HepG2 (cell line): ENCODE measurements around the gene GPS2. TPM values are rescaled to one million over a fixed set of nuclear protein-coding genes. Genes with fewer than 3 reads are reported as not detected.

Experiments used
- ATF3 ChIP-seq: sonication (generic); formaldehyde crosslinking; IDR thresholded peaks from 2 replicates; pipeline ENCODE4 v1.4.0; 2020; ENCODE audit warnings: missing genetic modification reagents
- CHD2 ChIP-seq: IDR thresholded peaks from 2 replicates; pipeline ENCODE4 v1.6.1; 2011; ENCODE audit warnings: low read depth, low read length, improper control_type of control experiment
- KLF16 ChIP-seq, 2 experiments: sonication (generic) in 1 of 2; formaldehyde crosslinking in 1 of 2; IDR thresholded peaks; 2 replicates each; pipeline versions ENCODE4 v1.6.1 to v1.8.0; 2016 to 2023; ENCODE audit warnings: missing genetic modification reagents in 2 of 2, missing compliant biosample characterization in 1 of 2
- KMT2A ChIP-seq: sonication (generic); formaldehyde crosslinking; IDR thresholded peaks from 2 replicates; pipeline ENCODE4 v1.4.0; 2020; ENCODE audit warnings: missing genetic modification reagents
- NFE2L2 ChIP-seq: fragments of 150-350 bp; IDR thresholded peaks from 2 replicates; pipeline ENCODE4 v1.6.1; 2014; ENCODE audit warnings: low read length
- NFRKB ChIP-seq: fragments of 450-650 bp; IDR thresholded peaks from 2 replicates; pipeline ENCODE4 v1.6.1; 2017
- SNAPC2 ChIP-seq: sonication (generic); formaldehyde crosslinking; IDR thresholded peaks from 2 replicates; pipeline ENCODE4 v1.8.1; 2022; ENCODE audit warnings: mild to moderate bottlenecking, missing genetic modification reagents
- TEAD2 ChIP-seq: sonication (generic); formaldehyde crosslinking; IDR thresholded peaks from 2 replicates; pipeline ENCODE4 v1.9.0; 2021; ENCODE audit warnings: missing genetic modification reagents
- ZNF136 ChIP-seq: sonication (generic); formaldehyde crosslinking; IDR thresholded peaks from 2 replicates; pipeline ENCODE4 v1.8.1; 2022; ENCODE audit warnings: low read depth, mild to moderate bottlenecking, moderate library complexity, missing genetic modification reagents
- ZNF17 ChIP-seq: sonication (generic); formaldehyde crosslinking; IDR thresholded peaks from 2 replicates; pipeline ENCODE4 v1.5.0; 2020; ENCODE audit warnings: mild to moderate bottlenecking, missing genetic modification reagents
- ZNF276 ChIP-seq: sonication (generic); formaldehyde crosslinking; IDR thresholded peaks from 2 replicates; pipeline ENCODE4 v1.4.0; 2020; ENCODE audit warnings: mild to moderate bottlenecking, low read depth, missing genetic modification reagents
- ZNF430 ChIP-seq: sonication (generic); formaldehyde crosslinking; IDR thresholded peaks from 2 replicates; pipeline ENCODE4 v1.9.0; 2021; ENCODE audit warnings: mild to moderate bottlenecking, missing genetic modification reagents
- ZNF549 ChIP-seq: sonication (generic); formaldehyde crosslinking; IDR thresholded peaks from 2 replicates; pipeline ENCODE4 v1.5.0; 2020; ENCODE audit warnings: missing genetic modification reagents
- ZNF570 ChIP-seq: sonication (generic); formaldehyde crosslinking; IDR thresholded peaks from 2 replicates; pipeline ENCODE4 v1.4.0; 2020; ENCODE audit warnings: mild to moderate bottlenecking, missing genetic modification reagents, borderline replicate concordance
- ZNF614 ChIP-seq: IDR thresholded peaks from 2 replicates; pipeline ENCODE4 v1.6.1; 2018; ENCODE audit warnings: missing biosample characterization, missing genetic modification reagents, inconsistent platforms, borderline replicate concordance
- ZNF761 ChIP-seq: sonication (generic); formaldehyde crosslinking; conservative IDR thresholded peaks from 2 replicates; pipeline ENCODE4 v1.4.0; 2020; ENCODE audit warnings: mild to moderate bottlenecking, missing genetic modification reagents
- polyA plus RNA-seq, 8 experiments: library from polyadenylated mRNA; depleted of rRNA in 3 of 8; stranded (reverse) in 7 of 8; unstranded in 1 of 8; fragments of >200 nt; fragmentation: Illumina TruSeq in 4 of 8; extraction: Trizol in 4 of 8; gene quantifications; 2 replicates each; pipeline versions ENCODE4 v1.2.1 to v1.2.3, GENCODE V29; 2011 to 2016; ENCODE audit warnings: low read depth in 4 of 8, missing spikeins in 1 of 8, mixed read lengths in 1 of 8; ENCODE audit not compliant: insufficient read depth in 1 of 8
- total RNA-seq, 5 experiments: library from RNA; depleted of rRNA; stranded (reverse); fragments of >200 nt; fragmentation: Illumina TruSeq; extraction: Trizol; gene quantifications; 2 replicates each; pipeline ENCODE4 v1.2.3, GENCODE V29; 2016; ENCODE audit warnings: low read depth in 1 of 5
- TF ChIP-seq, protein P1 (sequence below): sonication (generic); formaldehyde crosslinking; IDR thresholded peaks from 2 replicates; pipeline ENCODE4 v1.5.0; 2020; ENCODE audit warnings: missing genetic modification reagents, mild to moderate bottlenecking, borderline replicate concordance
- TF ChIP-seq, protein P2 (sequence below): sonication (generic); formaldehyde crosslinking; IDR thresholded peaks from 2 replicates; pipeline ENCODE4 v1.9.0; 2021; ENCODE audit warnings: missing genetic modification reagents, mild to moderate bottlenecking, borderline replicate concordance
- TF ChIP-seq, protein P3 (sequence below): sonication (generic); formaldehyde crosslinking; IDR thresholded peaks from 2 replicates; pipeline ENCODE4 v1.5.1; 2020; ENCODE audit warnings: mild to moderate bottlenecking, missing genetic modification reagents, borderline replicate concordance
- TF ChIP-seq, protein P4 (sequence below): sonication (generic); formaldehyde crosslinking; IDR thresholded peaks from 2 replicates; pipeline ENCODE4 v1.9.0; 2021; ENCODE audit warnings: missing genetic modification reagents, borderline replicate concordance
- TF ChIP-seq, protein P5 (sequence below): sonication (generic); formaldehyde crosslinking; IDR thresholded peaks from 2 replicates; pipeline ENCODE4 v1.4.0; 2020; ENCODE audit warnings: missing genetic modification reagents

Gene GPS2
- total and polyA plus RNA-seq, 2 of the 13 experiments (the other 11 are each of a cell fraction or from before 2014, with no cell fraction given) = 58.0 to 59.4 TPM

- peak; percentile 56; the same call in 1 of the 2 replicates for TF ChIP-seq ZNF276 (CRISPR knock-in tag)
- TF ChIP-seq ZNF136 = no peak
- TF ChIP-seq KMT2A (CRISPR knock-in tag) = no peak
- TF ChIP-seq ZNF614 (CRISPR knock-in tag) = no peak
- no peak for TF ChIP-seq CHD2
- no peak for TF ChIP-seq NFE2L2
- TF ChIP-seq, protein P1, sequence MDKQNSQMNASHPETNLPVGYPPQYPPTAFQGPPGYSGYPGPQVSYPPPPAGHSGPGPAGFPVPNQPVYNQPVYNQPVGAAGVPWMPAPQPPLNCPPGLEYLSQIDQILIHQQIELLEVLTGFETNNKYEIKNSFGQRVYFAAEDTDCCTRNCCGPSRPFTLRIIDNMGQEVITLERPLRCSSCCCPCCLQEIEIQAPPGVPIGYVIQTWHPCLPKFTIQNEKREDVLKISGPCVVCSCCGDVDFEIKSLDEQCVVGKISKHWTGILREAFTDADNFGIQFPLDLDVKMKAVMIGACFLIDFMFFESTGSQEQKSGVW = no peak
- no peak for TF ChIP-seq TEAD2 (CRISPR knock-in tag)
- TF ChIP-seq ZNF761 (CRISPR knock-in tag) = no peak
- TF ChIP-seq ZNF17 (CRISPR knock-in tag) = no peak
- no peak for TF ChIP-seq KLF16 (CRISPR knock-in tag; IDR thresholded peaks at IDR 0.05)
- TF ChIP-seq NFRKB = no peak
- TF ChIP-seq, protein P2, sequence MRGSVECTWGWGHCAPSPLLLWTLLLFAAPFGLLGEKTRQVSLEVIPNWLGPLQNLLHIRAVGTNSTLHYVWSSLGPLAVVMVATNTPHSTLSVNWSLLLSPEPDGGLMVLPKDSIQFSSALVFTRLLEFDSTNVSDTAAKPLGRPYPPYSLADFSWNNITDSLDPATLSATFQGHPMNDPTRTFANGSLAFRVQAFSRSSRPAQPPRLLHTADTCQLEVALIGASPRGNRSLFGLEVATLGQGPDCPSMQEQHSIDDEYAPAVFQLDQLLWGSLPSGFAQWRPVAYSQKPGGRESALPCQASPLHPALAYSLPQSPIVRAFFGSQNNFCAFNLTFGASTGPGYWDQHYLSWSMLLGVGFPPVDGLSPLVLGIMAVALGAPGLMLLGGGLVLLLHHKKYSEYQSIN (CRISPR knock-in tag) = no peak
- TF ChIP-seq ATF3 (CRISPR knock-in tag) = peak; percentile 43; the same call in 1 of the 2 replicates
- TF ChIP-seq SNAPC2 (CRISPR knock-in tag) = no peak
- no peak for TF ChIP-seq ZNF549 (CRISPR knock-in tag)
- no peak for TF ChIP-seq ZNF570 (CRISPR knock-in tag)
- TF ChIP-seq, protein P3, sequence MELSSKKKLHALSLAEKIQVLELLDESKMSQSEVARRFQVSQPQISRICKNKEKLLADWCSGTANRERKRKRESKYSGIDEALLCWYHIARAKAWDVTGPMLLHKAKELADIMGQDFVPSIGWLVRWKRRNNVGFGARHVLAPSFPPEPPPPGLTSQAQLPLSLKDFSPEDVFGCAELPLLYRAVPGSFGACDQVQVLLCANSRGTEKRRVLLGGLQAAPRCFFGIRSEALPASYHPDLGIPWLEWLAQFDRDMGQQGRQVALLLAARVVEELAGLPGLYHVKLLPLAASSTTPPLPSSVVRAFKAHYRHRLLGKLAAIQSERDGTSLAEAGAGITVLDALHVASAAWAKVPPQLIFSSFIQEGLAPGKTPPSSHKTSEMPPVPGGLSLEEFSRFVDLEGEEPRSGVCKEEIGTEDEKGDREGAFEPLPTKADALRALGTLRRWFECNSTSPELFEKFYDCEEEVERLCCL (CRISPR knock-in tag) = no peak
- TF ChIP-seq, protein P4, sequence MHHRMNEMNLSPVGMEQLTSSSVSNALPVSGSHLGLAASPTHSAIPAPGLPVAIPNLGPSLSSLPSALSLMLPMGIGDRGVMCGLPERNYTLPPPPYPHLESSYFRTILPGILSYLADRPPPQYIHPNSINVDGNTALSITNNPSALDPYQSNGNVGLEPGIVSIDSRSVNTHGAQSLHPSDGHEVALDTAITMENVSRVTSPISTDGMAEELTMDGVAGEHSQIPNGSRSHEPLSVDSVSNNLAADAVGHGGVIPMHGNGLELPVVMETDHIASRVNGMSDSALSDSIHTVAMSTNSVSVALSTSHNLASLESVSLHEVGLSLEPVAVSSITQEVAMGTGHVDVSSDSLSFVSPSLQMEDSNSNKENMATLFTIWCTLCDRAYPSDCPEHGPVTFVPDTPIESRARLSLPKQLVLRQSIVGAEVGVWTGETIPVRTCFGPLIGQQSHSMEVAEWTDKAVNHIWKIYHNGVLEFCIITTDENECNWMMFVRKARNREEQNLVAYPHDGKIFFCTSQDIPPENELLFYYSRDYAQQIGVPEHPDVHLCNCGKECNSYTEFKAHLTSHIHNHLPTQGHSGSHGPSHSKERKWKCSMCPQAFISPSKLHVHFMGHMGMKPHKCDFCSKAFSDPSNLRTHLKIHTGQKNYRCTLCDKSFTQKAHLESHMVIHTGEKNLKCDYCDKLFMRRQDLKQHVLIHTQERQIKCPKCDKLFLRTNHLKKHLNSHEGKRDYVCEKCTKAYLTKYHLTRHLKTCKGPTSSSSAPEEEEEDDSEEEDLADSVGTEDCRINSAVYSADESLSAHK (CRISPR knock-in tag) = no peak
- TF ChIP-seq ZNF430 (CRISPR knock-in tag) = no peak
- TF ChIP-seq, protein P5, sequence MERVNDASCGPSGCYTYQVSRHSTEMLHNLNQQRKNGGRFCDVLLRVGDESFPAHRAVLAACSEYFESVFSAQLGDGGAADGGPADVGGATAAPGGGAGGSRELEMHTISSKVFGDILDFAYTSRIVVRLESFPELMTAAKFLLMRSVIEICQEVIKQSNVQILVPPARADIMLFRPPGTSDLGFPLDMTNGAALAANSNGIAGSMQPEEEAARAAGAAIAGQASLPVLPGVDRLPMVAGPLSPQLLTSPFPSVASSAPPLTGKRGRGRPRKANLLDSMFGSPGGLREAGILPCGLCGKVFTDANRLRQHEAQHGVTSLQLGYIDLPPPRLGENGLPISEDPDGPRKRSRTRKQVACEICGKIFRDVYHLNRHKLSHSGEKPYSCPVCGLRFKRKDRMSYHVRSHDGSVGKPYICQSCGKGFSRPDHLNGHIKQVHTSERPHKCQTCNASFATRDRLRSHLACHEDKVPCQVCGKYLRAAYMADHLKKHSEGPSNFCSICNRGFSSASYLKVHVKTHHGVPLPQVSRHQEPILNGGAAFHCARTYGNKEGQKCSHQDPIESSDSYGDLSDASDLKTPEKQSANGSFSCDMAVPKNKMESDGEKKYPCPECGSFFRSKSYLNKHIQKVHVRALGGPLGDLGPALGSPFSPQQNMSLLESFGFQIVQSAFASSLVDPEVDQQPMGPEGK (CRISPR knock-in tag) = peak; percentile 80
Measured at GRCh38 chr17:7356072-7356549, 41.0 kb upstream of the GPS2 start (continued).
